NCI-H446 treated with DMSO at 0.1 percent for 48 hours (cell line): ENCODE data around the gene TMEM237.
"Not testable (repeated sequence)": the region's sequence is repeated elsewhere in the genome, so short reads cannot be mapped to it uniquely, and the experiment has no call there.

Experiments
- DNase-seq: peaks from one replicate; lab custom pipeline; 2025; lab: John Stamatoyannopoulos, UW

Gene TMEM237, protein sequence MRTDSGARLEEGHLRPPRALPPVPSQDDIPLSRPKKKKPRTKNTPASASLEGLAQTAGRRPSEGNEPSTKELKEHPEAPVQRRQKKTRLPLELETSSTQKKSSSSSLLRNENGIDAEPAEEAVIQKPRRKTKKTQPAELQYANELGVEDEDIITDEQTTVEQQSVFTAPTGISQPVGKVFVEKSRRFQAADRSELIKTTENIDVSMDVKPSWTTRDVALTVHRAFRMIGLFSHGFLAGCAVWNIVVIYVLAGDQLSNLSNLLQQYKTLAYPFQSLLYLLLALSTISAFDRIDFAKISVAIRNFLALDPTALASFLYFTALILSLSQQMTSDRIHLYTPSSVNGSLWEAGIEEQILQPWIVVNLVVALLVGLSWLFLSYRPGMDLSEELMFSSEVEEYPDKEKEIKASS

DNA sequence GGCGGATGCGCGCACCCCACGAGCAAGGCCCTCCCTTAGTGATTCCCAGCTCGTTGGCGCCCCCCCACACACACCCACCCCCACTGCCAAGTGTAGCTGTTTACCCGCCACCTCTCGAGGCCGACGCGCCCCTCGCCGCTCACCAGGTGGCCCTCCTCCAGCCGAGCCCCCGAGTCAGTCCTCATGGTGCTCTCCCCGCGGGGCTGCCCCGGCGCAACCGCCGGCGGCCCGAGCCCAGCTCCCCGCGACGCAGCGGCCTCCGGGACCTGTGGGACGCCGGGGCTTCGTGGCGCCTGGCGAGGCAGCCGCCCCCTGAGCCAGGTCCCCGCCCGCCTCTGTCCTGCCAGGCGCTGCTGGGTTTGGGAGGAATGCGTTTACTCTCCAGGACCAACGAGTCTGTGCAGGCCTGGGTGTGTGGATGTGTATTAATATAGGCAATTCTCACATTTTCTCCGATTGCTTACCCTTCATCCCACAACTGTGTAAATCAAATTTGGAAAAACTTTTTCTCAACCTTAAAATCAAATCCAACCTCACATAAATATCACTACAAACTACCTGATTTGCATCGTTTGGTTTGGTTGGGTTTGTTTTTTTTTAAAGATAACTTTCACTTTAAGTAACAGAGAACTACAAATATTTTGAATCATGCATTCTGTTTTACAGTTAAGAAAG, at the start of gene TMEM237:
TSS of gene TMEM237 (minus strand) at position 288 of the 675 bp plus-strand sequence. CDS start at position 185, 103 bp downstream.
- peak; percentile 2 for DNase-seq

DNA sequence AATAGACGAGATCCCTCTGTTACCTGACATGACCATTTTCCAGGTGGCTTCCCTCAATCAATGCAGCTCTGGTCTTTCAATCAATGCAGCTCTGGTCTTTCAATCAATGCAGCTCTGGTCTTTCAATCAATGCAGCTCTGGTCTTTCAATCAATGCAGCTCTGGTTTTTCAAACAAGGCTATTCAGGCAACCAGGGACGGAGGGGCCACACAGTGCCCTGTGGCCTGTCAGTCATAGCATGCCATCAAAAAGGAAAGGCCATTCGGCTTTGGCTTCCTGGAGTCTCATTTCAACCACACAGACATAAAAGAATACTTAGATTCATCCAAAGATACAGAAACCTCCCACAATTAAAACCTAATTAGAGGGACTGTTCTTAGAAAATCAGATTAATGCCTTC, 41.9 kb upstream of the TMEM237 start:
- no peak for DNase-seq

DNA sequence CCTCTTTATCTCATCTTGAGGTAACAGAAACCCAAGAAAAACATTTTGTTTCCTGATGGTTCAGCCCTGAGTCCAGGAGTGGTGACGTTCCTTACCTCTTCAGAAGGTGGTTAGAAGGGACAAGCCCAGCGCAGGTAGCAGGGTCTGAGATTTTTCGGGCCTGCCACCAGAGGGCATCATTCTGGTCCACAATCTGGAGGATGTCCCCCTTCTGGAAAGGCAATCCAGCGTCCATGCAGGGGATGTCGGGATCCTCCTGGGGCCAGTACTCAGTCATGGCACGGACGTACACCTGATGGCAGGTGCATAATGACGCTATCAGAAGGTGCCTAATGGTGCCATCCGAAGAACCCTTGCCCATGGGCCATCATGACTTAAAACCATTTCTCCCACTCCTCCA, 37.4 kb upstream of the TMEM237 start:
- no peak for DNase-seq

DNA sequence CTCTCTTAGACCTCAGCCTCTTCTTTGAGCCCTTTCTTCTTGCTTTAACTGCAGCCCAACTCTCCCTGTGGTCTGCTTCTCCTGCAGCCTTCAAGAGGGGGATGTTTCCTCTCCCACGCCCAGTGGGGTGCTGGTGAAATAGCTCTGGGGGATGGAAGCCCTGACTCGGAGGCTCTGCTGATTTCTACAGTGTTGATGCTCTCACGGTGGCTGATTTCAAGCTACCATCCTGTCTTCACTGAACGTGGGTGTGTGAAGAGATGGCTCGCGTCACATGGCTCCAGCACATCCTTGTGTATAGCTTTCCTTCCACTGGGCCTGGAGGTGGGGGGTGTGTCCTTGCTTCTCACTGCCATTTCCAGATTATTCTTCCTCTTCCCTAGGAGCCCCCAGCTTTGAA, 35.1 kb upstream of the TMEM237 start:
- no peak for DNase-seq

DNA sequence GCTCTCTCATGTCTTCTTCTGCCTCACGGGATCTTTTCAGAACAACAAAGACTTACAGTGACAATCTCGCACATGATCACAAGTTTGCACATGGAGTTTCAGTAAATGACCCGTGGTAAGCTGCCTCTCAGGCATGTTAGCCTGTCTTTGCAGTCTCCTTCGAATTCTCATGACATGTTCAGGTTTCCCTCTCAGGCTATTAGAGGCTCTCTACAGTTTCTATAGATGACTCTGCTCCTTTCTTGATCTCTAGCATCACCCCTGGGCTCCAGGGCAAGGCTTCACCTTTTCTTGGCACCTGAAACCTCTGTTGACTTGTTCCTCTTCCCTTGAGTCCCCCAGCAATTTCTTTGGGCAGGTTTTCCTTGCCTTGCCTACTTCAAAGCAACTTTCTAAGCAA, 32.2 kb upstream of the TMEM237 start:
- DNase-seq: no peak

DNA sequence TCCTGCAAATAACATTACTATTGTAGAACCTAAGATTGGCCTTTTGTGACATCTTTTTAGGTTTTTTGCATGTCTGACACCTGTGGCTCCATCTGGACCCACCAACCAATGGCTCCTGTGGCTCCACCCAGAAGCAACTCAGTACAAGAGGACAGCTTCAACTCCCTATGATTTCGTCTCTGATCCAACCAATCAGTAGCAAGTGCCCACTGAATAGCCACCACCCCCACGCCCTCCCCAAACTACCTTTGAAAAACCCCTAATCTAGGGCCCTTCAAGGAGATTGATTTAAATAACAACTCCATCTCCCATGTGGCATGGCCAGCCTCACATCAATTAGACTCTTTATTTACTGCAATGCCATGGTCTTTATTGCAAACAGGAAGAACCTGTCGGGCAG, 31.5 kb upstream of the TMEM237 start:
- DNase-seq: no peak

DNA sequence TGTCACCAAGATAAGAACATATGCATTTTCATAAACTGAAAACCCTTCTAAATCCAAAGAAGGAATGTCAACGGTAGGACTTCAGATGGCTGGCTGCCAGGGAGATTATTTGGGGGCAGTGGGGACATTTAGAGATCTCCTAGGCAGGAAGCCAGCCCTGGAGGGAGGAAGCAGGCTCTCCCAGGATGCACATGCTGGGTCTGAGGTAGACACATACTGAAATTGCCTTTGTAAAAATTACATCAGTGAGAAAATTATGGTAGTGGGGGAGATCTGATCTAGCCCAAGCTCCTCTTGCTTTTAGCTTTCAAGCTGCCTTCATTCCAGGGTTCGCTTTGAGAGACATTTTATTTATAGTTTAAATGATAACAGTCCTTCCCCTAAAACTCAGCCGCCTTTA, 31.0 kb upstream of the TMEM237 start:
- DNase-seq: no peak

DNA sequence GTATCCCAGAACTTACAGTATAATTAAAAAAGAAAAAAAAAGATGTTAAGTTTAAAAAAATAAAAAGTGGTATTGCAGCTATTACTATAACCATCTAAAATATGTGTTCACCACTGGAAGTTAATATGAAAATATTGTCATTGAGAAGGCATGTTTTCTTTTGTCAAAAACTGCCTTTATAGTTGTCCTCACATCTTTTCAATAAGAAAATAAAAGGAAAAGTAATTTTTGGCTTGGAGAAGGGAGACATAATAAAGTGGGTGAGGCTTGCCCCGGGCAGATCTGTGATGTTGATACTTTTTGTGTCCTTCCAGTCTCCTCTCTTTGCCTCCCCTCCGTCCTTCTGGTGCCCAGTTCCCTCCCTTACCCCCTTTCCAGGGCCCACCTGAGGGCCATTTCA, 30.2 kb upstream of the TMEM237 start:
- DNase-seq: no peak

DNA sequence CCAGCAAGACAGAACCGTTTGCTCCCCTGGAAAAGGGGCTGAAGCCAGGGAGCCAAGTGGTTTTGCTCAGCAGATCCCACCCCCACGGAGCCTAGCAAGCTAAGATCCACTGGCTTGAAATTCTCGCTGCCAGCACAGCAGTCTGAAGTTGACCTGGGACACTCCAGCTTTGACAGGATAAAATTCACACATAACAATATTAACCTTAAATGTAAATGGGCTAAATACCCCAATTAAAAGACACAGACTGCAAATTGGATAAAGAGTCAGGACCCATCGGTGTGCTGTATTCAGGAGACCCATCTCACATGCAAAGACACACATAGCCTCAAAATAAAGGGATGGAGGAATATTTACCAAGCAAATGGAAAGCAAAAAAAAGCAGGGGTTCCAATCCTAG, 27.9 kb upstream of the TMEM237 start:
- DNase-seq: not testable (repeated sequence)

DNA sequence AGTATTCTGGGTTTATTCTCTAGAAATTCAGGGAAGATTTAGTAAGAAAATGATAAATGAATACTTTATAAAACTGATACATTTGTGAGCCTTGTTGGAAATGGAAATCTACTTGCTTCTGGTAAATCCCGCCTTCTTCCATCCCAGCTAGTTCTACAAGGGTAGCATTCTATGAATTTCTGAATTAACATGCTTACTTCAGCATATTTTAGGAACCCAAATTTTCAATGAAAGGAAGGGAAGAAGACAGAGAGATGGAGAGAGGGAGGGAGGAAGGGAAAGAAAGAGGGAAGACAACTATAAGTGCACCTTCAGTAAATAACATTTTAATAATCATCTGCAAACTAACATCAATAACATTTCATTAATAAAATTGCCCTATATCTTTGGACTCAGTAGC, 26.6 kb upstream of the TMEM237 start:
- no peak for DNase-seq

DNA sequence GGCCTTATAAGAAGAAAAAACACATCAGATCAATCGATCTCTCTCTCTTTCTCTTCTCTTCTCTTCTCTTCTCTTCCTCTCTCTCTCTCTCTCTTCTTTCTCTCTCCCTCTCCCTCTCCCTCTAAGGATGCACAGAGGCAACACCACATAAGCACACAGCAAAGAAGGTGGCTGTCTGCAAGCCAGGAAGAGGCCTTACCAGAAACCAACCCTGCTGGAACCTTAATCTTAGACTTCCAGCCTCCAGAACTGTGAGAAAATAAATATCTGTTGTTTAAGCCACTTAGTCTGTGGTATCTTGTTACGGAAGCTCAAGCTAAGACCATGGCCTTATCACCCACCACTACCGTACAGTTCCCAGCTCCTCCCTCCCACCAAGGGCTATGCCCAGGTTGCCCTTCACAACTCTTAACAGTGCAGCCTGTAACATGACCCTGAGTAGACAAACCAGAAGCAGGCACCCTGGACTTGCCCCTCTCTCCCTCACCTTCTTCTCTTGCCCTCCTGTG, 25.2 kb upstream of the TMEM237 start:
- DNase-seq: no peak

DNA sequence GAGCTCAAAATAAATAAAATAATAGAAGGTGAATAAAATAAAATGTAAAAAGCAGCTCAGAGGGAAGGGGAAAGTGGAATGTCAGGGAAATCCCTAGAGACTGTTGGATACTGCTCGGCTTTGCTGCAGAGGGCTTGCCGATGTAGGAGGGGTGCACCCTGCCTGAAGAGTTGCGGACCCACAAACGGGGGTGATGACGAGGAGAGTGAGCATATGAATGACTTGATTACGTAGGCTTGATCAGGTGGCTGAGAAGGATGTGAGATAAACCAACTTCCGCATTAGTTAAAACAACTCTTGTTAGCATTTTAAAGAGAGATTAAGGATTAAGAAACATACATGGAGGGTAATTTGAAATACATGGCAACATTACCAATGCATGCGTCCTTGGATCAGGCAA, 21.0 kb upstream of the TMEM237 start:
- no peak for DNase-seq

DNA sequence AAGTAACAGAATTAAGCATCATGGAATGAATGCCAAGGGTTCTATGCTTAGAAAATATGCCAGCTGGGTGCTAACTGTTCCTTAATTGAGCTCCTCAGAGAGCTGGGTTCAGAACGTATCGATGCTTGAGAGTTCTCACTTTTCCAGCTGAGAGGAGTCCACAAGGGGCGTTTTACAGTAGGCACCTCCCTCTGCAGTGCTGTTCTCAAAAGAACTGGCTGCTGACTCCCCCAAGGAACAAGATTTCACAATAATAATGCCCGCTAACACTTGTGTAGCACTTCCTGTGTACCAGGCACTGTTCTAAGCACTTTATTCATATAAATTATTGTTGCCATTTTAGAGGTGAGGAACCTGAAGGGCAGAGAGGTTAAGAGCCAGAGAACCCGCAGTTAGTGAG, 18.1 kb upstream of the TMEM237 start:
- no peak for DNase-seq

DNA sequence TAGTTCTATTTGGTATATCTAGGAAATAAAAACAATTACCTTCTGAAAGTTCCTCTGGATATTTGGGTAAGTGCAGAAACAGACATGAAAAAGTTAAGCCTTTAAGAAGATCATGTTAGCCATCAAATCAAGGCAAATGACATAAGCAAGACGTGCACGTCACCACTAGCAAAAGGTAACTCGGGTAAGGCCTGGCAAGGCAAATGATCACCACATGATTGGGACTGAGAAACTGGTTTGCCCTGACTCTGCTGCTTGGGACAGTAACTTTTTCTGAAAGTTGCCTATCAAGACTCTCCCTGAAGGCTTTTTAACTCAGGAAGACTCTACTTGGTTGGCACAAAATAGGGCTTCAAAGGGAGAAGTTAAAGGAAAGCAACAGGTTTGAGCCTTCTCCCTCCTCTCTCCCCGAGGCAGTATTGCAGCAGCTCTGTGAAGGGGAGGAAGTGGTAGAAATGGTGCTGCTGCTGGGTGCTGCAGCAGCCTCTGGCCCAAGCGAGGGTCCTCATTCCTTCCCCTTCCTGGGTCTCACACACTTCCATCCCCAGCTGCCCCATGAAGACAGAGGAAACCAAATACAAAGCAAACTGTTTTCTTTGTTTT, 17.1 kb upstream of the TMEM237 start:
- no peak for DNase-seq

DNA sequence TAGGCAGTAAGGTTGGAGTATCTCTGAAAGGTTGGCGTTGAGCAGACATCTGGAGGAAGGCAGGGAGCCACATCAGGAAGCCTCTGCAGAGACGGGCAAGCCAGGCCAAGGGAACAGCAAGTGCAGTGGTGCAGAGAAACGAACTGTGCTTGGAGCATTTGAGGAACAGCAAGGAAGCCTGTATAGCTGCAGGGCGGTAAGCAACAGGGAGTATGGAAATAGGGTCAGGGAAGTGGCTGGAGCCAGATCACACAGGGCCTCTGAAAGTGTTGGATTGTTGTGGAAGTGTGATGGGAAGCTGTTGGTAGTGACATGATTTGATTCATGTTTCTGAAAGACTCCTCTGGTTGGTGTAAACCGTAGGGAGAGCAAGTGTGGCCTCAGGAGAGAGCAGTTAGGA, 13.4 kb upstream of the TMEM237 start:
- no peak for DNase-seq

DNA sequence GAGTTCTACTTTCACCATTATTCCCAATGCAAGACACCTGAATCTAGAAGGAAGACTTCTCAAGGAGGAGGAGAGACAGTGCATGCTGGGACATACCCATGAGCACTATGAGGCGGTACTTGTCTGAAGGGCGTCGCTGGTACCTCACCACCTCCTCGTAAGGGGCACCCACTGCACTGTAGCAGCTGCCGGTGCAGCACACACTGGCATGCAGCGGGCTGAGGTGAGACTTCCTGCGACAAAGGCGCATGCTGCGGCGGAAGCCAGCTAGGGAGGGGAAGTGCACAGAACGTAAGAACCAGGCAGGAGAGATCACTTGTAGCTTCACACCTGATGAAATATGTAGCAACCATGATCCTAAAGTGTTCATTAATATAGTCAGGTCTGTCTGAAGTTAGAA, 12.8 kb upstream of the TMEM237 start:
- no peak for DNase-seq

DNA sequence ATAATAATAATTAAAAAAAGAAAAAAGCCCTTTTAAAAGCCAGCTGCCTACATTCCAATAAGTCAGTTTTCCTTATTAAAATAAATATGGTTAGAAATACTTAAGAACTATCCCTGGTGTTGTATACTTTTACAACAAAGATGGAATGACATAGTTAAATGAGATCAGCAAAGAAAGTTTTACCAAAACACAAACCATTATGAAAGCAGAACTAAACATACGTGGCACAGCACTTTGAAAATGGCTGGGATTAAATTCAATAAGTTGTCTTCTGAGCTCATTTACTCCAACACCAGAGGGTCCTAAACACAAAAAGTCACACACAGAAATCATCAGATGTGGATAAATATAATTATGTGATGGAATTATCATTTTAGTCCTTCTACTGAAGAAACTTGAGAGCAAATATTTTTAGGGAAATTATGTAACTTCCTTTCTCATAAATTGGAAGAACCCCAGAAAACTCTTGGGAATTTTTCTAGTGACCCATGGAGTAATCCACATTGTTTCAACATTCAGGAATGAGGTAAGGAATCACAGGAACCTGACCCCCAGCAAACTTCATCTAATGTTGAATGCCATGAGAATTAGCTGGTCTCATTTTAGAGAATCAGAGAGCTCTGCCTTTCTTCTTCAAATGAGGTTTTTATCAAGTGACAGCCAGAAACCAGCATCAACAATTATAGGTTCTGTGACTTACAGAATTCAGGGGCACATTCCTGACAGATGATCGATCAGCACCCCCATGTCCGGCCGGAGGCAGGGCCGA, 11.5 kb upstream of the TMEM237 start:
- DNase-seq: no peak

DNA sequence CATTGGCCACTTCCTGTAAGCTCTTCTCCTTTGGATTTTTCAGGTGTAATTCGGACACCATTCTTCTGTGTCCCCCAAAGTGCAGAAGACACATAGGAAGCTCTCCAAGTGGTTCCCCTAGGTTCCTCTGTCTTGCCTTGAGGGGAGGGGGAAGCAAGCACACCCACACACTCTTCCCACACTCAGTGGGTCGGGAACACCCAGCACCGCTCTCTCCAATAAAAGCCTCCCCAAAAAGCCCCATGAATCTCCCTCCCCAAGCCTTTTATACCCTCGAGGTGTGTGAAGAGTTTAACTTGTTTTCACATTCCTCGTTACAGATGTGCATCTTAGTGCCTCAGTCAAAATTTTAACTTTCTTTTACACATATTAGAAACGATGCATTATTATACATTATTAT, 9.9 kb upstream of the TMEM237 start:
- DNase-seq: no peak

DNA sequence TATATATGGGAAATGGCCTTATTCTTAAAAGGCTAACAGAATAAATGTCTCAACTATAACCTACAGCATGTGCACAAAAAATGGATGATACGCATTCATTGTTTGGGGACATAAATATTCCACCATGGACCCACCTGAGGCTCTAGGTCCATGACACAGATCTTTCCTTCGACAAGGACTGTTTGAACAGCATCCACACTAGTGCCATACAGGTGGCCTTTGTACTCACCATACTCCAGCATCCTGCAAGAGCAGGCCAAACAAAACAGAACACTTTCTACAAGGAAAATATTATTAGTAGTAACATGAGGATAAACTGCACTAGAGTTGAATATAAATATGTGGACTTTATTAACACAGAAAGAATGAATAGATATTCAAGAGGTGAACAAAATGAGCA, 6.1 kb upstream of the TMEM237 start:
- DNase-seq: no peak

DNA sequence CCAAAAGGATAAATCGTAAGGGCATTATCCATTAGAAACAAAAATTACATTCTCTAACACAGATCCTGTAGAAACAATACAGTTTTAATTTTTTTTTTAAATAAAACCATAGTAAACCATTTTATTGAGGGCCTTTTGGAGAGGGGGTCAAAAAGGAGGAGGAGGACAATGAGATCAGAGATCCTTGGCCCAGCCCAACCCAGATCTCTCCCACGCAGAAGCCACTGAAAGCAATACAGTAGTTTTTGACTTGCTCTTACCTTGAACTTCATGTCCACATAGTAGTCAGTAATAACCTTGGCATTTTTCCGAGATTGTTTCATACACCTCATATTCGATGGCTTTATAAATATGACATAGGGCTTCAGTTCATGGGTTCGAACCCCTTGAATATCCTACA, 4.1 kb upstream of the TMEM237 start:
- DNase-seq: no peak

DNA sequence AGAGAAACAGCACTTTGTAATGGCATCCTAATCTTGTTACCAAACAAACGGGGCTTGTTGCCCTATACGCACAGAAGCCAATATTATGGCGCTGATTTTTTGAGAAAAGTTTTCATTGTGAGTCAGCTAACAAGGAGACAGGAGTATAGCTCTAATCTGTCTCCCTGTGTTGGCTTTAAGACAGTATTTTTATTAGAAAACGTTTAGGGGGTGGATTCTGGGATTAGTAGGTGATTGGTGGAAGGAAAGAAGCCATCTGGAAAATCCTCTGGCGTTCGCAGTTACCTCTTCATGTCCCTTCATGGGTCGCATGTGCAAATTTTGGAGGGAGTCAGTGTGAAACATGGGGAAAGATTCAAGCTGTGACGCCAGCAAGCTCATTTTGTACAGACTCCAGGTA, 698 bp upstream of the TMEM237 start:
- DNase-seq: no peak

DNA sequence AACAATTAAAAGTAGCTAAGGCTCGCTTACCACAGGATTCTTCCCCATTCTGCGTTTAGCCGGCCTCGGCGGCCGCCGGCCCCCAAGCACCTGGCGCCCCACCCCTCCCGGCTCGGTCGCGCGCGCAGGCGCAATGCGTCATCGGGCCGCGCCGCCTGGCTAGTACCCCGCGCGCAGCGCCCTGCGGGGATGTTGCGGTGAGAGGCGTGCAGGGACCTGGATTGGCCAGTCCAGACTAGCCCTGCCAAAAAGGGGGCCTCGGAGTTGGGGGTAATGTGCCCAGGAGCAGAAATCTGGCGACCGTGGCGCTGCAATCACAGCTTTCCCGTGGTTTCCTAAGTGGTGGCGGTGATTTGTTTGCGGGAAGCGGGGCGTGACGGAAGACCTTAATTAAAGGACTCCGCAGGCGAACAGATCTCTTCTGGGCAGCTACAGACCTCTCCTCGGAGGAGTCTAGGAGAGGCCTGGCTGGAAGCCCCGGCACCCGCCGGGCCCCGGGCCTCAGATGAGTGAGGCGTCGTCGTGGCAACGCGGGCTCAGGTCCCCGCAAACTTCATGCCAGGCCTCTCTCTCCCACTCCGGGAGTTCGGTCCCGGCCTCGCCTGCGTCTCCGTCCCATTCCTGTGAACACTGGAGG, 606 bp downstream of the TMEM237 start:
- DNase-seq: peak; percentile 53
